Fibroblast of peridontal ligament (primary cell): ENCODE results near the gene FUCA1.
"Not testable (repeated sequence)": the region's sequence is repeated elsewhere in the genome, so short reads cannot be mapped to it uniquely, and the experiment has no call there.

ENCODE experiments used
- DNase-seq: peaks from one replicate; pipeline ENCODE4 v3.0.0-alpha.2; 2010; ENCODE audit errors: extremely low read depth

The FUCA1 gene

DNA sequence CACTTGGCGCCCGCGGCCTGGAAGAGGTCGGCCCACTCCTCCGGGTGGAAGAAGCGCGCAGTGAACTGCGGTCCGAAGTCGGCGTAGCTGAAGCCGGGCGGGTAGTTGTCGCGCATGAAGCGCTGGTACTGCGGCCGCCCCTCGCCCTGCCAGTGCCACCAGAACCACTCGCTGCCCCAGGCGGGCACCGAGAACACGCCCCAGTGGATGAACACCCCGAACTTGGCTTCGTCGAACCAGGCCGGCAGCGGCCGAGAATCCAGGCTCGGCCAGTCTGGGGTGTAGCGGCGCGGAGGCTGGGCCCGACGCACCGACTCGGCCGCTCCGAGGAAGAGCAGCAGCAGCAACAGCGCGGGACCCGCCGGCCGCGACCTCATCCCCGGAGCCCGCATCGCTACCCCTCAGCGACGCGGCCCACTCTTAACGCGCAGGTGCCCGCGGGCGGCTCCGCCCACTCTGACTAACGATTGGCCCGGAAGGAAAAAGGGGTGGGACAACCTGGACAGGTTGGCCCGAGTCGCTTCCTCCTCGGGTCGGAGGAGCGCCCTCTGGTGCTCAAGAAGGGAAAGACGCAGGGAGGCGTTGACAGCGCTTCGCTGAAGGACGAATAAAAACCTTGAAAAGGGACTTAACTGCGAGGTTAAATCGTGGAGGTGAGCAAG, at the start of gene FUCA1:
Gene FUCA1, minus strand, starts transcription at position 396 of the 662 bp plus-strand sequence. Its CDS starts 4 bp downstream, at position 392.
- peak; percentile 81 for DNase-seq

DNA sequence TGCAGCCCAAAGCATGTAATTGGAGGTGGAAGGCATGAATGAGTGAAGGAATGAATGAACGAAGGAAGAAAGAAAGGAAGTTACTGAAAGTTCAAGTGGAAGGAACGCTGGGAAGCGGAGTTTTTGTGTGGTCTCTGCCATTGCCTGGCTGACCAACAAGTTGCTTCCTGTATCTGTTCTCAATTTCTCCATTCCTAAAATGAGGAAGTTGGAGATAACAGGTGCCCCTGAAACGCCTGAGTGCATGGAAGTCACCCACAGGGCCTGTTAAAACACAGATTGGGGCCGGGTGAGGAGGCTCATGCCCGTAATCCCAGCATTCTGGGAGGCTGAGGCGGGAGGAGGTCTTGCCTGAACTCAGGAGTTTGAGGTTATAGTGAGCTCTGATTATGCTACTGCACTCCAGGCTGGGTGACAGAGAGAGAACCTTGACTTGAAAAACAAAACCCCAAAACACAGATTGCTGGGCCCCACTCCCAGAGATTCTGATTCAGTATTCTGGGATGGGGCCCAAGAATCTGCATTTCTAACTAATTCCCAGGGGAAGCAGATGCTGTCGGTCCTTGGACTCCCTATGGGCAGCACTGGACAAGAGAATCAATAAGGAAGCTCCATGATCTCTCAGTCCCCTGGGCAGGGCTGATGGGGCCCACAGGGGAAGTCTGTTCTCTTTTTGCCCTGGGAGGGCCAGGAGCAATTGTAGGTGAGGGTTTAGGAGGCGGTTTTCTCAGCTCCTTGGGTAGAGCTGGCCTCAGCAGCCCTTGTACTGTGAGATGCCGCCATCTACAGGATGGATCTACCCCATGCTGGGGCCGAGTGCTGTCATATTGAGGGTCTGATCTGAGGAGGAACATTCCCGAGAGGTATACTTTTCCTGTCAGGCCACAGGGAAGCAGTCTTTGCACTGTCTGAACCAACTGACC, 48.4 kb upstream of the FUCA1 start:
- peak; percentile 53 for DNase-seq

DNA sequence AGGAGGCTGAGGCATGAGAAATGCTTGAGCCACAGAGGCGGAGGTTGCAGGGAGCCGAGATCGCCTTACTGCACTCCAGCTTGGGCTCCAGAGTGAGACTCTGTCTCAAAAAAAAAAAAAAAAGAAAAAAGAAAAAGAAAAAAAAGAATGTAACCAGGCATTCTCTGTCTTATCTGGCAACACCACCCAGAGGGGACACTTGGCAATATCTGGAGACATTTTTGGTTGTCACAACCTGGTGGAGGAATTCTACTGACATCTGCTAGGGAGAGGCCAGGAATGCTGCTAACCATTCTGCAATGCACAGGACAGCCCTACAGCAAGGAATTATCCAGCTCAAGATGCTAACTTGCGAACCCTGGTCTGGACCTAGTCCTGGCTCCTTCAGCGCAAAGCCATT, 47.4 kb upstream of the FUCA1 start:
- no peak for DNase-seq

DNA sequence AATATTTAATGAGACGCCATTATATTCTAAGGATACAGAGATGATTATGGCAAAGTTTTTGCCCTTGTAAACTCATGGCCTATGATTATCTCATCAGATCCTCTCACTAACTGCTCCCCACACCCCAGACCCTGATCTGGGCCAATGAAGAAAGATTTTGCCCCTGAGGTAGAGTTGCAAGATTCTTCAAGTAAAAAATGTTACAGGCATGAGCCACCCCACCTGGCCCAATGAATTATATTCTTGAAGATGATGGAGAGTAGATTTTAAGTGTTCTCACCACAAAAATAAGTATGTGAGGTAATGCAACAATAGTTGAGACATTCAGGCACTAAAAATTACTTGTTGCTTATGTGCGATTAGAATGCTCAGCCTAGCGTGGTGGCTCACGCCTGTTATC, 46.8 kb upstream of the FUCA1 start:
- DNase-seq: no peak

GRCh38 chr1:23913212-23913880, 45.3 kb upstream of the FUCA1 start, which contains the start of gene CNR2:
CNR2 (minus strand) TSS chr1:23913362; CDS start chr1:23875617, 37,745 bp downstream.
- DNase-seq: no peak

GRCh38 chr1:23911921-23912320, 43.8 kb upstream of the FUCA1 start:
- DNase-seq: no peak

GRCh38 chr1:23910553-23911246, 42.6 kb upstream of the FUCA1 start:
- no peak for DNase-seq

GRCh38 chr1:23910144-23910543, 42.1 kb upstream of the FUCA1 start:
- DNase-seq: no peak

DNA sequence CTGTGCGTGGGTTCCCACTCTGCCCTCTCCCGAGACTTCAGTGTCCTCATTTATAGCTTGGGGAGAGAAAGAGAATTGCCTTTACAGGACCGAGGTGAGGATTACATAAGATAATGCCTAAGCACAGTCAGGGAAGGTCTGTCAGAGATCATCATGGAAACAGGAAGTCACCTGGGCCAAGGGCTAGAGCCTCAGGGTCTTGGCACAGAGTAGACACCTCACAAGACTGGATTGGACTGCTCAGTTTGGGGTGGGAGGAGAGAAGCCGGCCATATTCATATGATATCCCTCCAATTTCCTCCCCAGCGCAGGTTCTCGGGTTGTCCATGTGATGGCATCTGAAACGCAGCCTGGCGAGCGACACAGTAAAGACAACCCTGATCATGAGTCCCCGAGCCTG, 41.3 kb upstream of the FUCA1 start:
- DNase-seq: no peak

GRCh38 chr1:23908453-23909341, 40.6 kb upstream of the FUCA1 start:
- no peak for DNase-seq

- no peak for DNase-seq
Measured at GRCh38 chr1:23906731-23907130, 38.6 kb upstream of the FUCA1 start.

DNA sequence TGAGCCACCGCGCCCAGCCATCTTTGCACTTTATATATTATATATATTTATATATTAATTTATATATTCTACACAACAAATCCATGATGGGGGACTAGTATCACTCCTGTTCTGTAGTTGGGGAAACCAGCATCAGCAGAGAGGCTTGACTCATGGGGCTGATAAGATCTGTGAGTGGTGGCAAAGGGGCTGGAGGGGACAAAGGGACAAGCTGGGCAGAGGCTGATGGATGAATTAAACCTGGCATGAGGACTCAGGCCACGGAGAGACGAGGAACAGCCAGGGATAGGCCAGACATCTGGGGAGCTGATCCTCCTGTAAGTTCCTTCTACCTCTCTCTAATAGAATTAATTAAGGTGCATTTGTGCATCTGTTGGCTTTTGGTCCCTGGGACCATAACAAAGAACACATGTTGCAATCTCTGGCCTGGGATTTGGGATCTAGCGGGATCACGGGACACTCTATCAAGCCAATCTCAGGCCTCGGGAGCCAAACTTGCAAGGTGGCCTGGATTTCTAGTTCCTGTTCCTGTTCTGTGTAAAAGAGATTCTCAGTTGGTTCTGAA, 37.5 kb upstream of the FUCA1 start:
- no peak for DNase-seq

GRCh38 chr1:23904748-23905357, 36.8 kb upstream of the FUCA1 start:
- no peak for DNase-seq

GRCh38 chr1:23903754-23904153, 35.7 kb upstream of the FUCA1 start:
- DNase-seq: no peak

- no peak for DNase-seq
Measured at GRCh38 chr1:23902321-23903278, 34.5 kb upstream of the FUCA1 start.

DNA sequence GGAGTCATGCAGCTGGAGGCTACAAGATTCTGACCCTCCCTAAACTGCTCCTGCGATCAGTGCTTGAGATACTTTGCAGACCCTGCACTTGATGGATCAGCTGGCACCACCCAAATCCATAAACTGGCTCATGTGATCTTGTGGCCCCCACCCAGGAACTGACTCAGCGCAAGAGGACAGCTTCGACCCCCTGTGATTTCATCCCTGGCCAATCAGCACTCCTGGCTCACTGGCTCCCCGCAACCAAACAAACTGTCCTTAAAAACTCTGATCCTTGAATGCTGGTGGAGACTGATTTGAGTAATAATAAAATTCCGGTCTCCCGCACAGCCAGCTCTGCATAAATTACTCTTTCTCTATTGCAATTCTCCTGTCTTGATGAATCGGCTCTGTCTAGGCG, 31.9 kb upstream of the FUCA1 start:
- DNase-seq: not testable (repeated sequence)

GRCh38 chr1:23899070-23899469, 31.0 kb upstream of the FUCA1 start:
- DNase-seq: no peak

- no peak for DNase-seq
Measured at GRCh38 chr1:23897083-23897482, 29.0 kb upstream of the FUCA1 start.

- no peak for DNase-seq
Measured at GRCh38 chr1:23896491-23896890, 28.4 kb upstream of the FUCA1 start.
